ENCODE data around the gene SNAP25.

DNA sequence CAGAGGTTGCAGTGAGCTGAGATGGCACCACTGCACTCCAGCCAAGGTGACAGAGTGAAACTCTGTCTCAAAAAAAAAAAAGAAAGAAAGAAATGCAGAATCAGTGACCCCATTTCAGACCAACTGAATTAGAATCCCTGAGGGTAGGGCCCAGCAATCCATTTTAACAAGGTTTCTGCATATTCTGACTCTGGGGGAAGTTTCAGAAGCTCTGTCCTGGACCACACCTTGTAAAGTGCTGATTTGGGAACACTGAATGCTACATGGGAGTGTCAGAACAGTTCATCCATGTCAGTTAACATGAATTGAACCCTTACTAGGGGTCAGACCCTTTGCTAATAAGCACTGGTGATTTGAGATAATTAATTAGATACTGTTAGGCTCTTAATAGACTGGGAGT is 52.0 kb downstream of the SNAP25 start:
- no peak for TF ChIP-seq POLR2A (IDR thresholded peaks at IDR 0.05)
- TF ChIP-seq, protein P1, sequence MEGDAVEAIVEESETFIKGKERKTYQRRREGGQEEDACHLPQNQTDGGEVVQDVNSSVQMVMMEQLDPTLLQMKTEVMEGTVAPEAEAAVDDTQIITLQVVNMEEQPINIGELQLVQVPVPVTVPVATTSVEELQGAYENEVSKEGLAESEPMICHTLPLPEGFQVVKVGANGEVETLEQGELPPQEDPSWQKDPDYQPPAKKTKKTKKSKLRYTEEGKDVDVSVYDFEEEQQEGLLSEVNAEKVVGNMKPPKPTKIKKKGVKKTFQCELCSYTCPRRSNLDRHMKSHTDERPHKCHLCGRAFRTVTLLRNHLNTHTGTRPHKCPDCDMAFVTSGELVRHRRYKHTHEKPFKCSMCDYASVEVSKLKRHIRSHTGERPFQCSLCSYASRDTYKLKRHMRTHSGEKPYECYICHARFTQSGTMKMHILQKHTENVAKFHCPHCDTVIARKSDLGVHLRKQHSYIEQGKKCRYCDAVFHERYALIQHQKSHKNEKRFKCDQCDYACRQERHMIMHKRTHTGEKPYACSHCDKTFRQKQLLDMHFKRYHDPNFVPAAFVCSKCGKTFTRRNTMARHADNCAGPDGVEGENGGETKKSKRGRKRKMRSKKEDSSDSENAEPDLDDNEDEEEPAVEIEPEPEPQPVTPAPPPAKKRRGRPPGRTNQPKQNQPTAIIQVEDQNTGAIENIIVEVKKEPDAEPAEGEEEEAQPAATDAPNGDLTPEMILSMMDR (IDR thresholded peaks at IDR 0.05): no peak

Data from suprapubic skin (tissue), 3 donors.